GM12891 (cell line): ENCODE results near the gene SEPTIN2.

Source experiments
- PAX5 ChIP-seq: IDR thresholded peaks from 2 replicates; pipeline ENCODE4 v1.6.1; 2011; ENCODE audit warnings: low read length, moderate library complexity, mild to moderate bottlenecking; ENCODE audit not compliant: insufficient read depth, severe bottlenecking
- POLR2A ChIP-seq: IDR thresholded peaks from 2 replicates; pipeline ENCODE4 v1.6.1; 2011; ENCODE audit warnings: low read depth, low read length, control low read depth
- POLR2AphosphoS5 ChIP-seq: IDR thresholded peaks from 2 replicates; pipeline ENCODE4 v1.6.1; 2011; ENCODE audit warnings: low read depth, low read length, control low read depth
- POU2F2 ChIP-seq: IDR thresholded peaks from 2 replicates; pipeline ENCODE4 v1.6.1; 2011; ENCODE audit warnings: low read depth, mild to moderate bottlenecking, control low read depth, low read length, moderate library complexity
- SPI1 ChIP-seq: IDR thresholded peaks from 2 replicates; pipeline ENCODE4 v1.6.1; 2011; ENCODE audit warnings: low read depth, low read length, control low read depth
- TAF1 ChIP-seq: IDR thresholded peaks from 2 replicates; pipeline ENCODE4 v1.6.1; 2011; ENCODE audit warnings: low read depth, low read length, control low read depth

DNA sequence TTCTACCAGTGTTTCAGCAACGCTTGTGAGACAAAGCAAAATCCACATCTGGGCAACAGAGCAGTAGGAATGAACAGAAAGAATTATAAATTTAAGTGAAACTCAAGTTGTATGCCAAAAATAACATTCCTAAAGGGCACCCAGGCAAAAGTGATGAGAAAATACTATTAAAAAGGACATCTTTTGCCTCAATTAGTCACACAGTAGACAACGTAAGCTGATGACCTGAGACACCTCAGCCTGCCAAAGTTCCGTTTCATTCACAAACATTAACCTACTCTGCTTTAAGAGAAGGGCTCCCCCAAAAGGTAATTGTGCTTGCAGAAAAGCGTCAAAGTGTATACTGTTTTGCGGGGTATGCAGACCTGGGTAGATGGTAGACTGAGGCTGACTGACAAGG is 7.5 kb upstream of the SEPTIN2 start:
- TF ChIP-seq POLR2A (no peak), POLR2AphosphoS5 (no peak), SPI1 (no peak), TAF1 (no peak), POU2F2 (no peak), PAX5 (no peak)
